Measurements from ENCODE around the gene SLC2A8. TPM values are rescaled to one million over a fixed set of nuclear protein-coding genes. Genes with fewer than 3 reads are reported as not detected.

The SLC2A8 gene
- total and polyA plus RNA-seq, 10 donors: 10.0 to 32.0 (median 21.0) TPM

DNA sequence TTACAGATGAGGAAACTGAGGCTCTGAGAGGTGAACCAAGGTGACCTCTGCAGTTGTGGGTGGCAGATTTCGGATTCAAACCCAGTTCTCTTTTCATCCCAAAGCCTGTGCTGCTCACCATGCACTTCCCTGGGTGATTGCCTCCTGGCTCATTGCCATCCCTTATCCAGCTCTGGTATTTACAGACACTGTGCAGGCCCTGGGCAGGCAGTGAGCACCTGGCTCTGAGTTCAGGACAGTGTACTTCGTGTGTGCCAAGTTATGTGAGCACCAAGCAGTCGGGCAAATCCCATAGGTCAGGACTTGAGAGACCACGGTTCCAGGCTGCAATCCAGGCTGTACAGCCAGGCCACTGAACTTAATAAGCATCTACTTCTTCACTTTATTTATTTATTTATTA, 55.7 kb downstream of the SLC2A8 start:
- Histone ChIP-seq H3K27ac (peak overlapping the region in 3 of 8 donors; percentile 91 to 96 (median 95)), H3K4me3 (peak overlapping the region in 4 of 8 donors; percentile 65 to 89 (median 79)), H3K4me1 (peaks cover 27 to 73% (median 51%) of the 10 kb centered on the region in 6 donors), H3K27me3 (replicated peaks in 1 of 7) (no peaks in the 10 kb centered on the region), H3K36me3 (peaks cover 0 to 73% (median 32%) of the 10 kb centered on the region in 6 donors), H3K9me3 (no peaks in the 10 kb centered on the region)
- TF ChIP-seq POLR2A (IDR thresholded peaks at IDR 0.05) (no peak), POLR2AphosphoS5 (IDR thresholded peaks at IDR 0.05) (no peak)
- TF ChIP-seq, protein P1, sequence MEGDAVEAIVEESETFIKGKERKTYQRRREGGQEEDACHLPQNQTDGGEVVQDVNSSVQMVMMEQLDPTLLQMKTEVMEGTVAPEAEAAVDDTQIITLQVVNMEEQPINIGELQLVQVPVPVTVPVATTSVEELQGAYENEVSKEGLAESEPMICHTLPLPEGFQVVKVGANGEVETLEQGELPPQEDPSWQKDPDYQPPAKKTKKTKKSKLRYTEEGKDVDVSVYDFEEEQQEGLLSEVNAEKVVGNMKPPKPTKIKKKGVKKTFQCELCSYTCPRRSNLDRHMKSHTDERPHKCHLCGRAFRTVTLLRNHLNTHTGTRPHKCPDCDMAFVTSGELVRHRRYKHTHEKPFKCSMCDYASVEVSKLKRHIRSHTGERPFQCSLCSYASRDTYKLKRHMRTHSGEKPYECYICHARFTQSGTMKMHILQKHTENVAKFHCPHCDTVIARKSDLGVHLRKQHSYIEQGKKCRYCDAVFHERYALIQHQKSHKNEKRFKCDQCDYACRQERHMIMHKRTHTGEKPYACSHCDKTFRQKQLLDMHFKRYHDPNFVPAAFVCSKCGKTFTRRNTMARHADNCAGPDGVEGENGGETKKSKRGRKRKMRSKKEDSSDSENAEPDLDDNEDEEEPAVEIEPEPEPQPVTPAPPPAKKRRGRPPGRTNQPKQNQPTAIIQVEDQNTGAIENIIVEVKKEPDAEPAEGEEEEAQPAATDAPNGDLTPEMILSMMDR (IDR thresholded peaks at IDR 0.05 in 8 of 11, conservative IDR thresholded peaks at IDR 0.05 in 3 of 11): no peak
- intact Hi-C loops (cut with DNase I; ENCODE audit: low total_unique reads): no loop called here
- DNase-seq: no peak
- WGBS, 5 donors: 64 to 89% (median 73%) methylated on average over 3 to 4 of the region's 4 CpGs

DNA sequence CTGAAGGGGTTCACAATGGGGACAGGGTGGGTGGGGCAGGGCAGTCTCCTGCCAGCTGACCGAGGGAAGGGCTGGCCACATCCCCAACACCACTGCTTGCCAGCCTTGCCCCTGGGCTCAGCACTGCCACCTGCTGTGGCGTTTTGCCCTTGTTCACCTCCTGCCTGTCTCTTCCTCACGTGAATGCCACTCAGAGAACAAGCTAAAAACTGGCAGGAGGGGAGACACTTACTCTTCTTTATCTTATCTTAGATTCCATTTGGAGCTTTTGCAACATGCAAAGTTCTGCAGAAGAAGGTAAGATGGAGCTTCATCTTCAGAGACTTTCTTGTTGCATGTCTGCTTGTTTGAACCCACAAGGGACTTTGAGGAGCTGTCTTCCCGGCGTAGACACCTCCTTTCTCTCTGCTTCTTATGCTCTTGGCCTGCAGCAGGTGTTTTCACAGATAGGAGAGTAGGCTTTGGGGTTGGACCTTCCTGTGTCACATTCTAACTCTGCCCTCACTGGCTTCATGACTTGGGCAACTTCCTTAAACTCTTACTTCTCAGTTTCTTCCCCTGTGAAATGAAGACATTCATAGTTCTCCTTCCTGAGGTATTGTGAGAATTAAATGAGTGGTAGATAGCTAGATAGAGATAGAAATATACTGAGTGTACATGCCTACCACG, 58.5 kb downstream of the SLC2A8 start:
- Histone ChIP-seq H3K4me1 (peaks cover 10 to 46% (median 29%) of the 10 kb centered on the region in 6 donors), H3K27me3 (replicated peaks in 1 of 7) (no peaks in the 10 kb centered on the region), H3K27ac (peak overlapping the region in 7 of 8 donors; percentile 44 to 80 (median 69)), H3K4me3 (peak overlapping the region in 1 of 8 donors; percentile 12), H3K9me3 (no peaks in the 10 kb centered on the region), H3K36me3 (peaks cover 0 to 73% (median 32%) of the 10 kb centered on the region in 6 donors)
- intact Hi-C loops (cut with DNase I; ENCODE audit: low total_unique reads): no loop called here
- TF ChIP-seq, protein P1 (IDR thresholded peaks at IDR 0.05 in 8 of 11, conservative IDR thresholded peaks at IDR 0.05 in 3 of 11): peak in 5 of 11 experiments; percentile 10 to 43 (median 29)
- TF ChIP-seq POLR2A (IDR thresholded peaks at IDR 0.05): no peak
- 28 to 51% (median 37%) methylated on average over 6 of the region's 6 CpGs for WGBS, 5 donors
- no peak for DNase-seq

DNA sequence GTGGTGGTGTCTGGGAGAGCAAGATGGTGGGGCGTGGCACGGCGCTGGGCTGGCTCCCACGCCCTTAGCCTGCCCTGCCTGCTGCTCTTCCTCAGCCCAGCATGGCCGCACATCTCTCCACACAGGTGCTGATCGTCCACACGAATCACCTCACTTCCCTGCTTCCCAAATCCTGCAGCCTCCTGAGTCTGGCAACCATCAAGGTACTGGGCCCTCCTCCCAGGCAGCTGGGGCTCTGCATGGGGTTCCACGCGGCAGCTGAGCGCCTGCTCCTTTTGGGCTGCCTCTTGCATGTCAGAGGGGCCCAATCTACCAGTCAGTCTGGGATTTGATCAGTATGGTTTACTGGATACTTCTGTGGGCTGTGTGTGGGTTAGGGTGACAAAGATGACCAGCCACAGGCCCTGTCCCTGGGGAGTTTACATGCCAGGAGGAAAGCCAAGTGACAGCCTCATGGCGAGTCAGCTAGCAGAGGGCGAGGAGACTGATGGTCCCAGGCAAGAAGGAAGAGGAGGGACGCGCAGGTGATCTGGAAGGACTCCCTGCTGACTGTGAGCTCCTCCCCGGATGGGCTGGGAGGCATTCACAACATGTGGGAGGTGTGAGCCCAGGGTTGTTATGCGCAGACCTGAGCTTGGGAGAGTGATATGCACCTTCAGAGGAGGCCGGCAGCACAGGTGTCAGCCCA, 60.4 kb downstream of the SLC2A8 start:
- H3K27me3 ChIP-seq (replicated peaks in 1 of 7): no peaks in the 10 kb centered on the region
- no peak for TF ChIP-seq POLR2A (IDR thresholded peaks at IDR 0.05)
- TF ChIP-seq POLR2AphosphoS5 (IDR thresholded peaks at IDR 0.05): peak in 1 of 3 donors; percentile 10
- TF ChIP-seq, protein P1 (IDR thresholded peaks at IDR 0.05 in 8 of 11, conservative IDR thresholded peaks at IDR 0.05 in 3 of 11): no peak
- intact Hi-C loops (cut with DNase I; ENCODE audit: low total_unique reads): no loop called here
- DNase-seq: no peak
- no peaks in the 10 kb centered on the region for H3K9me3 ChIP-seq
- peaks cover 0 to 91% (median 48%) of the 10 kb centered on the region in 6 donors for H3K36me3 ChIP-seq
- no peak overlapping the region for H3K4me3 ChIP-seq
- H3K27ac ChIP-seq: no peak overlapping the region
- 89 to 94% (median 91%) methylated on average over 17 of the region's 17 CpGs for WGBS, 5 donors
- peaks cover 5 to 36% (median 19%) of the 10 kb centered on the region in 6 donors for H3K4me1 ChIP-seq

Small RNAs within 50 kb of the gene (small RNA-seq; reads per million reads assigned to genes)
- gene SNORA65: 431 to 570 (median 477) reads per million in 4 donors

Other genes with a start within 250 kb of the SLC2A8 start
- 10 to 100 TPM in 5 of 7 donors, 1 to 10 TPM in 2; 6.6 to 14.7 (median 11.1) TPM for gene GARNL3, start 132.4 kb upstream of the SLC2A8 start, total RNA-seq
- gene GARNL3, start 132.4 kb upstream of the SLC2A8 start, polyA plus RNA-seq: 1 to 10 TPM; 2.1 to 6.3 (median 4.2) TPM
- gene ZNF79, start 27.2 kb downstream of the SLC2A8 start, total RNA-seq: 10 to 100 TPM; 10.4 to 14.7 (median 12.7) TPM
- 1 to 10 TPM; 2.3 to 4.1 (median 3.8) TPM for gene ZNF79, start 27.2 kb downstream of the SLC2A8 start, polyA plus RNA-seq
- gene RPL12, start 54.2 kb downstream of the SLC2A8 start, total RNA-seq: 1,000 to 10,000 TPM; 1,013 to 2,248 (median 1,247) TPM
- 1,000 to 10,000 TPM; 5,054 to 9,017 (median 7,616) TPM for gene RPL12, start 54.2 kb downstream of the SLC2A8 start, polyA plus RNA-seq
- gene LRSAM1, start 54.3 kb downstream of the SLC2A8 start, total RNA-seq: 10 to 100 TPM; 18.3 to 29.7 (median 24.5) TPM
- gene LRSAM1, start 54.3 kb downstream of the SLC2A8 start, polyA plus RNA-seq: 10 to 100 TPM; 13.5 to 32.1 (median 26.0) TPM
- 10 to 100 TPM; 26.0 to 75.7 (median 38.5) TPM for gene STXBP1, start 215.1 kb downstream of the SLC2A8 start, total RNA-seq
- gene STXBP1, start 215.1 kb downstream of the SLC2A8 start, polyA plus RNA-seq: 1 to 10 TPM; 4.3 to 7.6 (median 6.0) TPM

Data from spleen (tissue), 11 donors.